GM20000 (cell line): Measurements from ENCODE around the gene WIPI1.
"Not testable (repeated sequence)": the region's sequence is repeated elsewhere in the genome, so short reads cannot be mapped to it uniquely, and the experiment has no call there.

ENCODE experiments used
- DNase-seq: peaks from one replicate; pipeline ENCODE4 v3.0.0; 2012; ENCODE audit warnings: low spot score
- TF ChIP-seq, protein P1 (sequence below): IDR thresholded peaks from 2 replicates; pipeline ENCODE4 v1.5.1; 2012; ENCODE audit warnings: mild to moderate bottlenecking, control low read depth; ENCODE audit errors: extremely low read depth, missing control alignments

WIPI1 gene

DNA sequence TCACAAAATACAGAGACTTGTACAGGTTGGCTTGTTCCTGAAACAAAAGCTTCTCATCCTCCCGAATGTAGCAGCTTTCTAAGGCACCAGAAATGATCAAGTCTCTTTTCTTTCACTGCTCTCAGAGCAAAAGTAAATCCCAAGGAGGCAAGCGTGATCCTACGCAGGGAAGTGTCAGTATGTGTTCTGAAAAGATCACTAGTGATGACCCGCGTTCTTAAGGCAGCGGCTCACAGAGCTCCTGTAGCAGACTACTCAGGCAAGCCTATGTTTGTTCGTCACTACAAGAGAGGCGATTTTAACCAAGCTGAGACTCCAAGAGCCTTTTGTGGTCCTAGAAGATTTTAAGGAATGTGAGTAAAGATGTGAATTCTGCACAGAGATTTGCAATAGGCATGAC is 34.5 kb downstream of the WIPI1 start:
- TF ChIP-seq, protein P1, sequence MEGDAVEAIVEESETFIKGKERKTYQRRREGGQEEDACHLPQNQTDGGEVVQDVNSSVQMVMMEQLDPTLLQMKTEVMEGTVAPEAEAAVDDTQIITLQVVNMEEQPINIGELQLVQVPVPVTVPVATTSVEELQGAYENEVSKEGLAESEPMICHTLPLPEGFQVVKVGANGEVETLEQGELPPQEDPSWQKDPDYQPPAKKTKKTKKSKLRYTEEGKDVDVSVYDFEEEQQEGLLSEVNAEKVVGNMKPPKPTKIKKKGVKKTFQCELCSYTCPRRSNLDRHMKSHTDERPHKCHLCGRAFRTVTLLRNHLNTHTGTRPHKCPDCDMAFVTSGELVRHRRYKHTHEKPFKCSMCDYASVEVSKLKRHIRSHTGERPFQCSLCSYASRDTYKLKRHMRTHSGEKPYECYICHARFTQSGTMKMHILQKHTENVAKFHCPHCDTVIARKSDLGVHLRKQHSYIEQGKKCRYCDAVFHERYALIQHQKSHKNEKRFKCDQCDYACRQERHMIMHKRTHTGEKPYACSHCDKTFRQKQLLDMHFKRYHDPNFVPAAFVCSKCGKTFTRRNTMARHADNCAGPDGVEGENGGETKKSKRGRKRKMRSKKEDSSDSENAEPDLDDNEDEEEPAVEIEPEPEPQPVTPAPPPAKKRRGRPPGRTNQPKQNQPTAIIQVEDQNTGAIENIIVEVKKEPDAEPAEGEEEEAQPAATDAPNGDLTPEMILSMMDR = no peak
- no peak for DNase-seq

DNA sequence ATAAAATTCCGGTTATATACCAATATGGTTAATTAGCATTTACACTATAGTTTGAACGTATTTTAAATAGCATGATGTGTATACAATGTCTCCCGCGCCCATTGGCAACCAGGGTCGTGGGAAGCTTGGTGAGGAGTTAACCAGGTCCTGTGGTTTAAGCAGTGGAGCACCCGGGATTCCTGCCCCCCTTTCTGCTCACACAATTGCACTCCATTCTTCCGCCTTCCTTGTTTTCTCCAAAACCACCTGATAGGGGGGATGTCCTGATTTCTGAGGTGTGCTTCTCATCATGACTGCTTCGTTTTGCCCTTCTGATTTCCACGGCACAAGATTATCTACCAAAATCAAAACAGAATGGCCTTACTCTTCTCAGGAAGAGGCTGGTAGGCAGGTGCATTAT is 35.8 kb downstream of the WIPI1 start:
- DNase-seq = no peak
- TF ChIP-seq, protein P1 = no peak

DNA sequence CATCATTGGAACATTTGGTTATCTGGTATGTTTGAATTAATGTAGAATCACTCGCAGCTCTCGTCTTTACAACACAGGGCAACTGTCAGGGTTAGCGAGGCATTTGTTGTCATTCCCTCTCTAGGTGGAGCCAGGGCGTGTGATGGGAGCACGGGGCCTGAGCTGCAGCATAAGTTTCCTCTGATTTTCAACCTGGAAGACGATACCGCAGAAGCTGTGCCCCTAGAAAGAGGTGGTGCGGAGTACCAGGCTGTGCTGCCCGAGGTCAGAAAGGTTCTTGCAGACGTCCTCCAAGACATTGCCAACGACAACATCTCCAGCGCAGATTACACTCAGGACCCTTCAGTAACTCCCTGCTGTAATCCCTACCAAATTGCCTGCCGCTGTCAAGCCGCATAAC is 37.2 kb downstream of the WIPI1 start:
- no peak for DNase-seq
- TF ChIP-seq, protein P1 = no peak

DNA sequence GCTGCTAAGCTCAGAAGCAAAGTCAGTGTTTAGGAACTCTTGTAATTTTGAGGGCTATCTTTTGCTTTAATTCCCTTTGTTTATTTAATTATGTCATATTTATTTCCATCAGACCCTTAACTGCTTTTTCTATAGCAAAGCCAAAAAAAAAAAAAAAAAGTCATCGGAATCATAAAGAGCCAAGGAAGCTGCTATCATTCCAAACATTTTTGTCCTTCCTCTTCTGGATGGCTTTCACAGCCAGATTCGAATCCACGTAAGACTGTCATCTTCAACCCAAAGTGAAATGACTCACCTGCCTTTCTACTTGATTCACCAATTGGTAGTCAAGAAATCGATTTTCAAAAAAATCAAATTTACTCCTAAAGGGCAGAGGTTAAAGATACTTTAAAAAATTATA is 38.4 kb downstream of the WIPI1 start:
- TF ChIP-seq, protein P1 = no peak
- no peak for DNase-seq

DNA sequence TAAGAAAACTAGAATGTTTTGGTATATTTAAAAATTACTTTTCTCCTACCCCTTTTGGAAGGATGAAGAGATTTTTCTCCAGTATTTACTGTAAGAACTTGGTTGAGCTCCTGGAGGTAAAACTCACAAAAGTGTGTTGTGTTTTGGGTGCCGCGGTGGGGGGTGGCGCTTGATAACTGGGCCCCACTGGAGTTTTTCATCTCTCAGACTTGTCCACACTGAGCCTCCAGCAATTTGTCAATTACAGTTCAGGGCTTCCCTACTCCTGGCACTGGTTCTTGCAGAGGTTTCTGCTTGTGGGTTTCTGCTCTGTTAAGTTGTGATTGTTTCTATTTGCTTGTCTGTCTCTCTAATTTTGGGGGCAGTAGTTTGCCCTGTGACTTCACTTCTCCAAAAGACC is 40.0 kb downstream of the WIPI1 start:
- TF ChIP-seq, protein P1 = no peak
- DNase-seq = no peak

DNA sequence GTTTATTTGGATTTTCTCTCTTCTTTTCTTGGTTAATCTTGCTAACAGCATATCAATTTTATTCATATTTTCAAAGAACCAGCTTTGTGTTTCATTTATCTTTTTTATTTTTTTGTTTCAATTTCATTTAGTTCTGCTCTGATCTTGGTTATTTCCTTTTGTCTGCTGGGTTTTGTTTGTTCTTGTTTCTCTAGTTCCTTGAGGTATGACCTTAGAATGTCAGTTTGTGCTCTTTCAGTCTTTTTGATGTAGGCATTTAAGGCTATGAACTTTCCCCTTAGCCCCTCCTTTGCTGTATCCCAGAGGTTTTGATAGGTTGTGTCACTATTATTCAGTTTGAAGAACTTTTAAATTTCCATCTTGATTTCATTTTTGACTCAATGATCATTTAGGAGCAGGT is 42.4 kb downstream of the WIPI1 start:
- DNase-seq = not testable (repeated sequence)

DNA sequence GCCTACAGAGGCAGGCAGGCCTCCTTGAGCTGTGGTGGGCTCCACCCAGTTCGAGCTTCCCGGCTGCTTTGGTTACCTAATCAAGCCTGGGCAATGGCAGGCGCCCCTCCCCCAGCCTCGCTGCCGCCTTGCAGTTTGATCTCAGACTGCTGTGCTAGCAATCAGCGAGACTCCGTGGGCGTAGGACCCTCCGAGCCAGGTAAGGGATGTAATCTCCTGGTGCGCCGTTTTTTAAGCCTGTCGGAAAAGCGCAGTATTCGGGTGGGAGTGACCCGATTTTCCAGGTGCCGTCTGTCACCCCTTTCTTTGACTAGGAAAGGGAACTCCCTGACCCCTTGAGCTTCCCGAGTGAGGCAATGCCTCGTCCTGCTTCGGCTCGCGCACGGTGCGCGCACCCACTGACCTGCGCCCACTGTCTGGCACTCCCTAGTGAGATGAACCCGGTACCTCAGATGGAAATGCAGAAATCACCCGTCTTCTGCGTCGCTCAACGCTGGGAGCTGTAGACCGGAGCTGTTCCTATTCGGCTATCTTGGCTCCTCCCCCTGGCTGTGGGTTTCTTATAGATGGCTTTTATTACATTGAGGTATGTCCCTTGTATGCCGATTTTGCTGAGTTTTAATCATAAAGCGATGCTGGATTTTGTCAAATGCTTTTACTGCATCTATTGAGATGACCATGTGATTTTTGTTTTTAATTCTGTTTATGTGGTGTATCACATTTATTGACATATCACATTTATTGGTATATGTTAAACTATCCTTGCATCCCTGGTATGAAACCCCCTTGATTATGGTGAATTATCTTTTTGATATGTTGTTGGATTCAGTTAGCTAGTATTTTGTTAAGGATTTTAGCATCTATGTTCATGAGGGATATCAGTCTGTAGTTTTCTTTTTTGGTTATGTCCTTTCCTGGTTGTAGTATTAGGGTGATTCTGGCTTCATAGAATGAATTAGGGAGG is 43.4 kb downstream of the WIPI1 start:
- DNase-seq = not testable (repeated sequence)

DNA sequence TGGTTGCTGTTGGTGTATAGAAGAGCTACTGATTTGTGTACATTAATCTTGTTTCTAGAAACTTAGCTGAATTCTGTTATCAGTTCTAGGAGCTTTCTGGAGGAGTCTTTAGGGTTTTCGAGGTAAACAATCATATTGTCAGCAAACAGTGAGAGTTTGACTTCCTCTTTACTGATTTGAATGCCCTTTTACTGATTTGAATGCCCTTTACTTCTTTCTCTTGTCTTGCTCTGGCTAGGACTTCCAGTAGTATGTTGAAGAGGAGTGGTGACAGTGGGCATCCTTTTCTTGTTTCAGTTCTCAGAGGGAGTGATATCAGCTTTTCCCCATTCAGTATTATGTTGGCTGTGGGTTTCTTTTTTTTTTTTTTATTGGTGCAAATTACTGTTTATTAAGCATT is 49.6 kb downstream of the WIPI1 start:
- DNase-seq = not testable (repeated sequence)

DNA sequence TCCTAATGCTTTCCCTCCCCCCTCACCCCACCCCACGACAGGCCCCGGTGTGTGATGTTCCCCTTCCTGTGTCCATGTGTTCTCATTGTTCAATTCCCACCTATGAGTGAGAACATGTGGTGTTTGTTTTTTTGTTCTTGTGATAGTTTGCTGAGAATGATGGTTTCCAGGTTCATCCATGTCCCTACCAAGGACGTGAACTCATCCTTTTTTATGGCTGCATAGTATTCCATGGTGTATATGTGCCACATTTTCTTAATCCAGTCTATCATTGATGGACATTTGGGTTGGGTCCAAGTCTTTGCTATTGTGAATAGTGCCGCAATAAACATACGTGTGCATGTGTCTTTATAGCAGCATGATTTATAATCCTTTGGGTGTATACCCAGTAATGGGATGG is 53.5 kb downstream of the WIPI1 start:
- not testable (repeated sequence) for DNase-seq
